Measurements from ENCODE around the gene BACE2. TPM values are rescaled to one million over a fixed set of nuclear protein-coding genes. Genes with fewer than 3 reads are reported as not detected.

The BACE2 gene
- total and polyA plus RNA-seq, 2 of the 13 experiments (the other 11 are each of a cell fraction or from before 2014, with no cell fraction given), result 0.07 to 0.11 TPM

DNA sequence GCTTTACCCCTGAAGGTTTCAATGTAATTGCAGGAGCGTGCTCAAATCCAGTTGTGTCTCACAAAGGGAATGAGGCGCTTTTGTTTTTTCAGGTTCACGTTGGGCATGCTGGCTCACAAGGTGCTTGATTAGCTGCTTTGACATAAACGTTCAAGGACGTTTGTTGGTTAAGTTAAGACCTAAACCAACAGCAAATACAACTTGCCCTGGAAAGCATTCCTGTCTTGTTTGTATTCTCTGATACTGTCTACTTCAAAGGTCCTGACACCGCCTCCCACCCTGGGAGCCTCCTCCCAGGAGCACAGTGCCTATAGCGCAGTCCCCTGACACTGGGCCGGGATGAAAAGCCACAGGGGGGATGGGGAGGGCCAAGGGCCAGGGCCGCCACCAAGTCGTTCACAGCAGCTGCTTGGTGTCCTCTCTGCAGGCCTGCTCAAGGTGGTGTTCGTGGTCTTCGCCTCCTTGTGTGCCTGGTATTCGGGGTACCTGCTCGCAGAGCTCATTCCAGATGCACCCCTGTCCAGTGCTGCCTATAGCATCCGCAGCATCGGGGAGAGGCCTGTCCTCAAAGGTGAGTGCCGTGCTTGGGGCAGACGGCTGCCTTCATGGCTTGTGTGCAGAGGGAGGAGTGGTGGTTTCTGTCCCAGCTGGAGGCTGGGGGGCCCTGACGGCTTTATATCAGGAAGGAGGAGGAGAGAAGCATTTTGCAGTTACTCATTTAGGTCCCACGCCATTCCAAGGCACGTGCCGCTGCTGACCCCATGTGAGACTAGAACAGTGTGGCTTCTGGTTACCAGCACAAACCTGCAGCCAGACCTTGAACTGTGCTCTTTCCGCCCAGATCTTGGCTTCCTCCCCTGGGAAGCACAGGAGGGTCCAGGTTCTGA, 154.8 kb downstream of the BACE2 start (continued):
- TF ChIP-seq ZNF501 (CRISPR knock-in tag; IDR thresholded peaks at IDR 0.05) (no peak), PCBP2 (optimal IDR thresholded peaks at IDR 0.05; ENCODE audit: low read depth, low read length, poor library complexity, severe bottlenecking) (no peak), ZNF256 (CRISPR knock-in tag; conservative IDR thresholded peaks at IDR 0.05) (no peak; the same call in 1 of the 2 replicates), SMAD3 (CRISPR knock-in tag; IDR thresholded peaks at IDR 0.05) (peak; percentile 75), ZNF737 (CRISPR knock-in tag; IDR thresholded peaks at IDR 0.05; ENCODE audit: borderline replicate concordance) (no peak), SMAD9 (CRISPR knock-in tag; IDR thresholded peaks at IDR 0.05) (no peak), ZSCAN12 (CRISPR knock-in tag; IDR thresholded peaks at IDR 0.05) (no peak), ELF3 (CRISPR knock-in tag; IDR thresholded peaks at IDR 0.05) (no peak), U2AF2 (IDR thresholded peaks at IDR 0.05; ENCODE audit: low read depth, low read length) (no peak), KAT2B (IDR thresholded peaks at IDR 0.05; ENCODE audit: borderline replicate concordance, low read depth, low read length) (no peak), MEIS2 (CRISPR knock-in tag; IDR thresholded peaks at IDR 0.05) (peak; percentile 85; the same call in 1 of the 2 replicates), SNAPC2 (CRISPR knock-in tag; IDR thresholded peaks at IDR 0.05) (peak; percentile 60; the same call in 1 of the 2 replicates), TBL1XR1 (IDR thresholded peaks at IDR 0.05; ENCODE audit: borderline replicate concordance, low read length, partially characterized antibody) (peak; percentile 54), PAF1 (CRISPR knock-in tag; IDR thresholded peaks at IDR 0.05) (no peak), DMAP1 (CRISPR knock-in tag; IDR thresholded peaks at IDR 0.05) (peak; percentile 78; the same call in 1 of the 2 replicates), AHR (CRISPR knock-in tag; IDR thresholded peaks at IDR 0.05) (no peak), ZNF530 (CRISPR knock-in tag; IDR thresholded peaks at IDR 0.05; ENCODE audit: low read depth) (no peak)
- TF ChIP-seq, protein P1, sequence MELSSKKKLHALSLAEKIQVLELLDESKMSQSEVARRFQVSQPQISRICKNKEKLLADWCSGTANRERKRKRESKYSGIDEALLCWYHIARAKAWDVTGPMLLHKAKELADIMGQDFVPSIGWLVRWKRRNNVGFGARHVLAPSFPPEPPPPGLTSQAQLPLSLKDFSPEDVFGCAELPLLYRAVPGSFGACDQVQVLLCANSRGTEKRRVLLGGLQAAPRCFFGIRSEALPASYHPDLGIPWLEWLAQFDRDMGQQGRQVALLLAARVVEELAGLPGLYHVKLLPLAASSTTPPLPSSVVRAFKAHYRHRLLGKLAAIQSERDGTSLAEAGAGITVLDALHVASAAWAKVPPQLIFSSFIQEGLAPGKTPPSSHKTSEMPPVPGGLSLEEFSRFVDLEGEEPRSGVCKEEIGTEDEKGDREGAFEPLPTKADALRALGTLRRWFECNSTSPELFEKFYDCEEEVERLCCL (CRISPR knock-in tag; IDR thresholded peaks at IDR 0.05; ENCODE audit: borderline replicate concordance), result peak; percentile 64; the same call in 1 of the 2 replicates
- TF ChIP-seq, protein P2, sequence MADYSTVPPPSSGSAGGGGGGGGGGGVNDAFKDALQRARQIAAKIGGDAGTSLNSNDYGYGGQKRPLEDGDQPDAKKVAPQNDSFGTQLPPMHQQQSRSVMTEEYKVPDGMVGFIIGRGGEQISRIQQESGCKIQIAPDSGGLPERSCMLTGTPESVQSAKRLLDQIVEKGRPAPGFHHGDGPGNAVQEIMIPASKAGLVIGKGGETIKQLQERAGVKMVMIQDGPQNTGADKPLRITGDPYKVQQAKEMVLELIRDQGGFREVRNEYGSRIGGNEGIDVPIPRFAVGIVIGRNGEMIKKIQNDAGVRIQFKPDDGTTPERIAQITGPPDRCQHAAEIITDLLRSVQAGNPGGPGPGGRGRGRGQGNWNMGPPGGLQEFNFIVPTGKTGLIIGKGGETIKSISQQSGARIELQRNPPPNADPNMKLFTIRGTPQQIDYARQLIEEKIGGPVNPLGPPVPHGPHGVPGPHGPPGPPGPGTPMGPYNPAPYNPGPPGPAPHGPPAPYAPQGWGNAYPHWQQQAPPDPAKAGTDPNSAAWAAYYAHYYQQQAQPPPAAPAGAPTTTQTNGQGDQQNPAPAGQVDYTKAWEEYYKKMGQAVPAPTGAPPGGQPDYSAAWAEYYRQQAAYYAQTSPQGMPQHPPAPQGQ (CRISPR knock-in tag; IDR thresholded peaks at IDR 0.05; ENCODE audit: borderline replicate concordance), result no peak
- TF ChIP-seq, protein P3, sequence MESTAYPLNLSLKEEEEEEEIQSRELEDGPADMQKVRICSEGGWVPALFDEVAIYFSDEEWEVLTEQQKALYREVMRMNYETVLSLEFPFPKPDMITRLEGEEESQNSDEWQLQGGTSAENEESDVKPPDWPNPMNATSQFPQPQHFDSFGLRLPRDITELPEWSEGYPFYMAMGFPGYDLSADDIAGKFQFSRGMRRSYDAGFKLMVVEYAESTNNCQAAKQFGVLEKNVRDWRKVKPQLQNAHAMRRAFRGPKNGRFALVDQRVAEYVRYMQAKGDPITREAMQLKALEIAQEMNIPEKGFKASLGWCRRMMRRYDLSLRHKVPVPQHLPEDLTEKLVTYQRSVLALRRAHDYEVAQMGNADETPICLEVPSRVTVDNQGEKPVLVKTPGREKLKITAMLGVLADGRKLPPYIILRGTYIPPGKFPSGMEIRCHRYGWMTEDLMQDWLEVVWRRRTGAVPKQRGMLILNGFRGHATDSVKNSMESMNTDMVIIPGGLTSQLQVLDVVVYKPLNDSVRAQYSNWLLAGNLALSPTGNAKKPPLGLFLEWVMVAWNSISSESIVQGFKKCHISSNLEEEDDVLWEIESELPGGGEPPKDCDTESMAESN (CRISPR knock-in tag; conservative IDR thresholded peaks at IDR 0.05), result no peak; the same call in 1 of the 2 replicates
- TF ChIP-seq, protein P4, sequence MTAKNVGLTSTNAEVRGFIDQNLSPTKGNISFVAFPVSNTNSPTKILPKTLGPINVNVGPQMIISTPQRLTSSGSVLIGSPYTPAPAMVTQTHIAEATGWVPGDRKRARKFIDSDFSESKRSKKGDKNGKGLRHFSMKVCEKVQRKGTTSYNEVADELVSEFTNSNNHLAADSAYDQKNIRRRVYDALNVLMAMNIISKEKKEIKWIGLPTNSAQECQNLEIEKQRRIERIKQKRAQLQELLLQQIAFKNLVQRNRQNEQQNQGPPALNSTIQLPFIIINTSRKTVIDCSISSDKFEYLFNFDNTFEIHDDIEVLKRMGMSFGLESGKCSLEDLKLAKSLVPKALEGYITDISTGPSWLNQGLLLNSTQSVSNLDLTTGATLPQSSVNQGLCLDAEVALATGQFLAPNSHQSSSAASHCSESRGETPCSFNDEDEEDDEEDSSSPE (CRISPR knock-in tag; IDR thresholded peaks at IDR 0.05), result no peak
- TF ChIP-seq, protein P5, sequence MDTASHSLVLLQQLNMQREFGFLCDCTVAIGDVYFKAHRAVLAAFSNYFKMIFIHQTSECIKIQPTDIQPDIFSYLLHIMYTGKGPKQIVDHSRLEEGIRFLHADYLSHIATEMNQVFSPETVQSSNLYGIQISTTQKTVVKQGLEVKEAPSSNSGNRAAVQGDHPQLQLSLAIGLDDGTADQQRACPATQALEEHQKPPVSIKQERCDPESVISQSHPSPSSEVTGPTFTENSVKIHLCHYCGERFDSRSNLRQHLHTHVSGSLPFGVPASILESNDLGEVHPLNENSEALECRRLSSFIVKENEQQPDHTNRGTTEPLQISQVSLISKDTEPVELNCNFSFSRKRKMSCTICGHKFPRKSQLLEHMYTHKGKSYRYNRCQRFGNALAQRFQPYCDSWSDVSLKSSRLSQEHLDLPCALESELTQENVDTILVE (CRISPR knock-in tag; IDR thresholded peaks at IDR 0.05), result no peak; the same call in 1 of the 2 replicates
